Loucy (cell line): ENCODE results near the gene C1orf159.

Experiments
- H2AFZ ChIP-seq: fragments of 200-600 bp; sonication (generic); 2 replicates; pipeline ENCODE4 v1.6.0; 2016; ENCODE audit warnings: antibody characterized with exemption, mild to moderate bottlenecking, low read length, moderate library complexity
- H3F3A ChIP-seq: fragments of 200-600 bp; 2 replicates; pipeline ENCODE4 v1.6.0; 2016; ENCODE audit warnings: antibody characterized with exemption, low read depth, mild to moderate bottlenecking
- H3K27me3 ChIP-seq: fragments of 200-600 bp; sonication (generic); 2 replicates; pipeline ENCODE4 v1.6.1; 2014; ENCODE audit warnings: low read length, mild to moderate bottlenecking; ENCODE audit not compliant: insufficient read depth, poor library complexity, severe bottlenecking
- H3K36me3 ChIP-seq: fragments of 200-600 bp; sonication (generic); 2 replicates; pipeline ENCODE4 v1.6.1; 2016; ENCODE audit warnings: low read length; ENCODE audit not compliant: insufficient read depth
- H3K4me1 ChIP-seq: fragments of 200-600 bp; sonication (generic); 2 replicates; pipeline ENCODE4 v1.5.1; 2014; ENCODE audit warnings: low read length, mild to moderate bottlenecking; ENCODE audit not compliant: insufficient read depth, poor library complexity, severe bottlenecking
- H3K4me2 ChIP-seq: fragments of 200-600 bp; sonication (generic); 2 replicates; pipeline ENCODE4 v1.6.0; 2014; ENCODE audit warnings: antibody characterized with exemption, low read length, low read depth, mild to moderate bottlenecking; ENCODE audit not compliant: poor library complexity, severe bottlenecking
- H3K4me3 ChIP-seq: fragments of 200-600 bp; sonication (generic); 2 replicates; pipeline ENCODE4 v1.5.1; 2014; ENCODE audit warnings: low read length, mild to moderate bottlenecking, mixed read lengths; ENCODE audit not compliant: poor library complexity, severe bottlenecking
- H3K79me2 ChIP-seq: fragments of 200-600 bp; sonication (generic); 2 replicates; pipeline ENCODE4 v1.6.1; 2014; ENCODE audit warnings: low read length; ENCODE audit not compliant: insufficient read depth
- H3K9ac ChIP-seq: fragments of 200-600 bp; sonication (generic); 2 replicates; pipeline ENCODE4 v1.6.0; 2014; ENCODE audit warnings: mild to moderate bottlenecking, low read depth, low read length, moderate library complexity; ENCODE audit not compliant: poor library complexity, severe bottlenecking
- H3K9me2 ChIP-seq: fragments of 200-600 bp; sonication (generic); replicated peaks from 2 replicates; pipeline ENCODE4 v1.6.1; 2016; ENCODE audit warnings: low read depth, low read length, mixed read lengths
- H3K9me3 ChIP-seq: fragments of 200-600 bp; sonication (generic); 2 replicates; pipeline ENCODE4 v1.6.1; 2014; ENCODE audit warnings: mild to moderate bottlenecking, antibody characterized with exemption, low read length, low read depth; ENCODE audit not compliant: insufficient read depth
- H4K20me1 ChIP-seq: fragments of 200-600 bp; sonication (generic); 2 replicates; pipeline ENCODE4 v1.6.0; 2014; ENCODE audit warnings: antibody characterized with exemption, low read length, mild to moderate bottlenecking; ENCODE audit not compliant: insufficient read depth, poor library complexity, severe bottlenecking
- CTCF ChIP-seq: fragments of 200-600 bp; sonication (generic); conservative IDR thresholded peaks from 2 replicates; pipeline ENCODE4 v1.5.1; 2014; ENCODE audit warnings: mild to moderate bottlenecking, antibody characterized with exemption, low read length
- EZH2phosphoT487 ChIP-seq: fragments of 200-600 bp; IDR thresholded peaks from 2 replicates; pipeline ENCODE4 v1.6.1; 2018; ENCODE audit warnings: antibody characterized with exemption, mild to moderate bottlenecking, moderate library complexity, borderline replicate concordance

C1orf159 gene

GRCh38 chr1:1141911-1142250 is 26.0 kb upstream of the C1orf159 start:
- no peaks in the 10 kb centered on the region for H3K27me3 ChIP-seq
- no peaks in the 10 kb centered on the region for H3K79me2 ChIP-seq
- no peak overlapping the region for H3K4me3 ChIP-seq
- H3K4me1 ChIP-seq, result peaks cover 14% of the 10 kb centered on the region
- TF ChIP-seq EZH2phosphoT487 (no peak), CTCF (no peak)
- H3K9ac ChIP-seq, result no peak overlapping the region
- no peak overlapping the region for H3K4me2 ChIP-seq
- H3K9me2 ChIP-seq, result no peaks in the 10 kb centered on the region
- H3F3A ChIP-seq, result no peaks in the 10 kb centered on the region
- H4K20me1 ChIP-seq, result no peaks in the 10 kb centered on the region
- no peaks in the 10 kb centered on the region for H3K36me3 ChIP-seq
- H3K9me3 ChIP-seq, result no peaks in the 10 kb centered on the region
- no peak overlapping the region for H2AFZ ChIP-seq

- Histone ChIP-seq H3K4me3 (no peak overlapping the region), H3K27me3 (no peaks in the 10 kb centered on the region), H2AFZ (no peak overlapping the region), H3K9me2 (no peaks in the 10 kb centered on the region), H3K4me1 (peaks cover 18% of the 10 kb centered on the region), H3F3A (no peaks in the 10 kb centered on the region), H3K4me2 (no peak overlapping the region), H3K36me3 (no peaks in the 10 kb centered on the region), H4K20me1 (no peaks in the 10 kb centered on the region), H3K79me2 (no peaks in the 10 kb centered on the region), H3K9ac (no peak overlapping the region), H3K9me3 (no peaks in the 10 kb centered on the region)
- TF ChIP-seq CTCF (no peak), EZH2phosphoT487 (no peak)
These were observed 25.5 kb upstream of the C1orf159 start for GRCh38 chr1:1141244-1141910.

DNA sequence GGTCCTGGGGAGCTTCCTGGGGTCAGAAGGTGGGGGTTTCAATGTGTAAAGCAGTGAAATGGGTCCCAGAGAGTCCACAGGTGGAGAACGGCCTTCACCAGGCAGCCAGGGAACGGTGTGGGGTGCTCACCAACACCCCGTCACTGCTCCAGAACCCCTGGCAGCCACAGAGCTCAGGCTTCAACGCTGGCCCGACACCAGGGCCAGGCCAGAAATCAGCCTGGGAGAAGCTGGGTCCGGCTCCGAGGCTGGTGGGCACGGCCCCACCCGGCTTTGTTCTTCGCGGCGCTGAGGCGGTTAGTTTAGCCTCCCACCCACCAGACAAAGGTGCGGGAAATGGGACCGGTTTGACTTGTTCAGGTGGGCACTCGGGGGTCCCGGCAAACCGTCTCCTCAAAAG is 24.8 kb upstream of the C1orf159 start:
- H3K4me1 ChIP-seq, result peaks cover 23% of the 10 kb centered on the region
- H2AFZ ChIP-seq, result no peak overlapping the region
- H3K4me3 ChIP-seq, result no peak overlapping the region
- no peaks in the 10 kb centered on the region for H3K27me3 ChIP-seq
- H3F3A ChIP-seq, result no peaks in the 10 kb centered on the region
- no peaks in the 10 kb centered on the region for H4K20me1 ChIP-seq
- TF ChIP-seq EZH2phosphoT487, result no peak
- no peak for TF ChIP-seq CTCF
- no peaks in the 10 kb centered on the region for H3K36me3 ChIP-seq
- no peaks in the 10 kb centered on the region for H3K9me2 ChIP-seq
- no peaks in the 10 kb centered on the region for H3K9me3 ChIP-seq
- no peak overlapping the region for H3K4me2 ChIP-seq
- no peaks in the 10 kb centered on the region for H3K79me2 ChIP-seq
- H3K9ac ChIP-seq, result no peak overlapping the region
